ENCODE results near the gene FSCB. TPM values are rescaled to one million over a fixed set of nuclear protein-coding genes. Genes with fewer than 3 reads are reported as not detected.

The FSCB gene
- total RNA-seq, 4 donors from 2014 or later: not detected

GRCh38 chr14:44468771-44469170, 38.3 kb downstream of the FSCB start:
- DNase-seq: no peak
- no peak overlapping the region for H3K4me3 ChIP-seq
- H3K36me3 ChIP-seq: no peaks in the 10 kb centered on the region
- TF ChIP-seq EP300 (IDR thresholded peaks at IDR 0.05; ENCODE audit: low read depth): no peak
- no peak for TF ChIP-seq CTCF (IDR thresholded peaks at IDR 0.05)
- TF ChIP-seq POLR2AphosphoS5 (IDR thresholded peaks at IDR 0.05): no peak
- no peaks in the 10 kb centered on the region for H3K4me1 ChIP-seq
- in situ Hi-C loops (cut with MboI; ENCODE audit: low pct_ligation_motif_present in 1 of 4, low pct_unique_long_range_greater_than_20kb in 1 of 4, low sequenced_read_pairs in 3 of 4): no loop called here
- H3K9me3 ChIP-seq: no peaks in the 10 kb centered on the region
- H3K27ac ChIP-seq: no peak overlapping the region
- no peaks in the 10 kb centered on the region for H3K27me3 ChIP-seq
- intact Hi-C loops (cut with DNase I; ENCODE audit: low total_unique reads): no loop called here

DNA sequence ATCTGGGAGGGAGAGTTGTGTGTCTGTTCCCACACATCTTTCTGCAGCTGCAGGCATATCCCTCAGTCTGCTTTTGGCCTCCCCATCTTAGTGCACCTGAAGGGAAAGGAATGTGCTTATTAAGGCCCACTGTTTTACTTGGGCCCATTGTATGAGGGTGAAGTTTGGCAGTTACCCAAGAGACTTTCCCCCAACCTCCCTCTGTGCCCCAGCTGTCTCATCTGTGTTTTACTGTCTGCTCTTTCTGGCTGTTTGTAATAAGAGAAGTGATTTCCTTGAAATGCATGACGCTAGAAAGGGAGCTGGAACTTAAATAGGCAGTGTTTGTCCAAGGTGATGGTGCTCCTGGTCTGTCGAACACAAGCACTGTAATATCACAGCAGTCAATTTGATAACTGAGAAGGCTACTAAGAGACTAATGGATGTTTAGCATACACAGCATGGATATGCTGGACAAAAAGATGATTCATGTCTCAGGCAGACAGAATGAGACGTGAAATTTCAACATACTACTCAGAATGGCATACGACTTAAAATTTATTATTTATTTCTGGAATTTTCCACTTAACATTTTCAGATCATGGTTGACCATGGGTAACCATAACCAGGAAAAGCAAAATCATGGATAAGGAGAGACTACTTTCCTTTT, 43.6 kb downstream of the FSCB start:
- DNase-seq: no peak
- H3K4me3 ChIP-seq: no peak overlapping the region
- no peak overlapping the region for H3K27ac ChIP-seq
- no peaks in the 10 kb centered on the region for H3K36me3 ChIP-seq
- 75 to 79% methylated on average over 4 of the region's 4 CpGs for WGBS, 2 donors (ENCODE audit: low coverage in 1 of 2)
- H3K9me3 ChIP-seq: no peaks in the 10 kb centered on the region
- in situ Hi-C loops (cut with MboI; ENCODE audit: low pct_ligation_motif_present in 1 of 4, low pct_unique_long_range_greater_than_20kb in 1 of 4, low sequenced_read_pairs in 3 of 4): no loop called here
- intact Hi-C loops (cut with DNase I; ENCODE audit: low total_unique reads): no loop called here
- TF ChIP-seq POLR2A (IDR thresholded peaks at IDR 0.05) (no peak), POLR2AphosphoS5 (IDR thresholded peaks at IDR 0.05) (no peak), EP300 (IDR thresholded peaks at IDR 0.05; ENCODE audit: low read depth) (no peak), CTCF (IDR thresholded peaks at IDR 0.05) (no peak)
- H3K27me3 ChIP-seq: no peaks in the 10 kb centered on the region
- H3K4me1 ChIP-seq: no peaks in the 10 kb centered on the region

DNA sequence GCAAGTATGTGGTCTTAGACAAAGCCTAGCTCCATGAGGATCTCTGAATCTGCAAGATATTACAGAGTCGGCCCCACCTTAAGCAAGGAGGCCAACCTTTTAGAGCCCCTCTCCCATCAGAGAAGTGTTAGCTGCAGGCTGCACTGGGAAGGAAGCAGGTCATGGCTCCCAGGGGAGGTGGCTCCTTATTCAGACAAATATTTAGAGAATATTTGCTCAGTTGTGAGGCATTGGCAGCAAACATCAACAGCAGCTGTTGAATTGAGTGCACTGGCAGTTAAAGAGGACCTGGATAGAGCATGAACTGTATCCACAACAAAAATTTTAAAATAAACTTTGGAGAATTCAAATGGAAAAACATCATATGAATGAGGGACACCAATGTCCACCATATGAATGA, 44.7 kb downstream of the FSCB start:
- Histone ChIP-seq H3K4me1 (no peaks in the 10 kb centered on the region), H3K27ac (no peak overlapping the region), H3K9me3 (no peaks in the 10 kb centered on the region), H3K36me3 (no peaks in the 10 kb centered on the region), H3K27me3 (no peaks in the 10 kb centered on the region), H3K4me3 (no peak overlapping the region)
- no peak for TF ChIP-seq CTCF (IDR thresholded peaks at IDR 0.05)
- 90 to 100% methylated on average over 1 of the region's 1 CpG for WGBS, 2 donors (ENCODE audit: low coverage in 1 of 2)
- intact Hi-C loops (cut with DNase I; ENCODE audit: low total_unique reads) (no loop called here), in situ Hi-C loops (cut with MboI; ENCODE audit: low pct_ligation_motif_present in 1 of 4, low pct_unique_long_range_greater_than_20kb in 1 of 4, low sequenced_read_pairs in 3 of 4) (no loop called here)
- DNase-seq: no peak

DNA sequence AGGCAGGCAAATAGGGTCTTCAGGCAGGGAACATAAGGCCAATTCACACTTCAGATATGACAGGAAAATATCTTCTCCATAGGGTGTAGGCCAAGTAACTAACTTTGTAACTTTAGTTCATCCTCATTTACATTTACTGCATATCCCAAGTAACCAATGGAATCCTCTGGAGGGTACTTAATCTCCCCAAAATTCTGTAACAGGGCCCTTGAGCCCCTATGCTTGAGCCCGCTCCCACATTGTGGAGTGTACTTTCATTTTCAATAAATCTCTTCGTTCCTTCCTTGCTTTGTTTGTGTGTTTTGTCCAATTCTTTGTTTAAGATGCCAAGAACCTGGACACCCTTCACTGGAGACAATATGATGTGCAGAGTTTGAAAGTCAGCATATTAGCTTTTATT, 45.3 kb downstream of the FSCB start:
- no peaks in the 10 kb centered on the region for H3K27me3 ChIP-seq
- H3K9me3 ChIP-seq: peaks cover 0 to 2% of the 10 kb centered on the region in 2 donors
- TF ChIP-seq CTCF (IDR thresholded peaks at IDR 0.05) (no peak), EP300 (IDR thresholded peaks at IDR 0.05; ENCODE audit: low read depth) (no peak), POLR2A (IDR thresholded peaks at IDR 0.05) (no peak), POLR2AphosphoS5 (IDR thresholded peaks at IDR 0.05) (no peak)
- 45 to 80% methylated on average over 1 to 2 of the region's 2 CpGs for WGBS, 2 donors (ENCODE audit: low coverage in 1 of 2)
- DNase-seq: no peak
- no peaks in the 10 kb centered on the region for H3K4me1 ChIP-seq
- intact Hi-C loops (cut with DNase I; ENCODE audit: low total_unique reads): no loop called here
- H3K36me3 ChIP-seq: no peaks in the 10 kb centered on the region
- no peak overlapping the region for H3K27ac ChIP-seq
- in situ Hi-C loops (cut with MboI; ENCODE audit: low pct_ligation_motif_present in 1 of 4, low pct_unique_long_range_greater_than_20kb in 1 of 4, low sequenced_read_pairs in 3 of 4): no loop called here
- no peak overlapping the region for H3K4me3 ChIP-seq
